ENCODE measurements around the gene MIS18BP1. TPM values are rescaled to one million over a fixed set of nuclear protein-coding genes. Genes with fewer than 3 reads are reported as not detected.

MIS18BP1 gene
- total and polyA plus RNA-seq, 9 of the 15 experiments (the other 6 are each of a cell fraction or from before 2014, with no cell fraction given), result 5.0 to 29.1 (median 19.1) TPM

GRCh38 chr14:45253070-45253753 is at the start of gene MIS18BP1 (continued):
- no peak for TF ChIP-seq MLX (CRISPR knock-in tag; conservative IDR thresholded peaks at IDR 0.05)
- TF ChIP-seq, protein P1, sequence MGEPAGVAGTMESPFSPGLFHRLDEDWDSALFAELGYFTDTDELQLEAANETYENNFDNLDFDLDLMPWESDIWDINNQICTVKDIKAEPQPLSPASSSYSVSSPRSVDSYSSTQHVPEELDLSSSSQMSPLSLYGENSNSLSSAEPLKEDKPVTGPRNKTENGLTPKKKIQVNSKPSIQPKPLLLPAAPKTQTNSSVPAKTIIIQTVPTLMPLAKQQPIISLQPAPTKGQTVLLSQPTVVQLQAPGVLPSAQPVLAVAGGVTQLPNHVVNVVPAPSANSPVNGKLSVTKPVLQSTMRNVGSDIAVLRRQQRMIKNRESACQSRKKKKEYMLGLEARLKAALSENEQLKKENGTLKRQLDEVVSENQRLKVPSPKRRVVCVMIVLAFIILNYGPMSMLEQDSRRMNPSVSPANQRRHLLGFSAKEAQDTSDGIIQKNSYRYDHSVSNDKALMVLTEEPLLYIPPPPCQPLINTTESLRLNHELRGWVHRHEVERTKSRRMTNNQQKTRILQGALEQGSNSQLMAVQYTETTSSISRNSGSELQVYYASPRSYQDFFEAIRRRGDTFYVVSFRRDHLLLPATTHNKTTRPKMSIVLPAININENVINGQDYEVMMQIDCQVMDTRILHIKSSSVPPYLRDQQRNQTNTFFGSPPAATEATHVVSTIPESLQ (CRISPR knock-in tag; IDR thresholded peaks at IDR 0.05), result no peak
- TF ChIP-seq NFE2L1 (tag; IDR thresholded peaks at IDR 0.05; ENCODE audit: borderline replicate concordance, low read depth), result no peak
- peak; percentile 68 to 78 (median 76) for TF ChIP-seq CTCF (IDR thresholded peaks at IDR 0.05 in 2 of 3, conservative IDR thresholded peaks at IDR 0.05 in 1 of 3; ENCODE audit: insufficient read depth in 2 of 3, low read depth in 1 of 3, low read length in 3 of 3)
- no peak for TF ChIP-seq POLR3G (IDR thresholded peaks at IDR 0.05; ENCODE audit: extremely low read depth, insufficient read length, insufficient replicate concordance)
- no peak for TF ChIP-seq PTBP1 (IDR thresholded peaks at IDR 0.05; ENCODE audit: low read depth, low read length)
- no peak for TF ChIP-seq COPS2 (conservative IDR thresholded peaks at IDR 0.05)
- no peak for TF ChIP-seq DDX20 (tag; IDR thresholded peaks at IDR 0.05; ENCODE audit: low read depth)
- TF ChIP-seq, protein P2, sequence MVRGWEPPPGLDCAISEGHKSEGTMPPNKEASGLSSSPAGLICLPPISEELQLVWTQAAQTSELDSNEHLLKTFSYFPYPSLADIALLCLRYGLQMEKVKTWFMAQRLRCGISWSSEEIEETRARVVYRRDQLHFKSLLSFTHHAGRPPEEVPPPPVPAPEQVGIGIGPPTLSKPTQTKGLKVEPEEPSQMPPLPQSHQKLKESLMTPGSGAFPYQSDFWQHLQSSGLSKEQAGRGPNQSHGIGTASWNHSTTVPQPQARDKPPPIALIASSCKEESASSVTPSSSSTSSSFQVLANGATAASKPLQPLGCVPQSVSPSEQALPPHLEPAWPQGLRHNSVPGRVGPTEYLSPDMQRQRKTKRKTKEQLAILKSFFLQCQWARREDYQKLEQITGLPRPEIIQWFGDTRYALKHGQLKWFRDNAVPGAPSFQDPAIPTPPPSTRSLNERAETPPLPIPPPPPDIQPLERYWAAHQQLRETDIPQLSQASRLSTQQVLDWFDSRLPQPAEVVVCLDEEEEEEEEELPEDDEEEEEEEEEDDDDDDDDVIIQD (CRISPR knock-in tag; IDR thresholded peaks at IDR 0.05), result no peak
- no peak for TF ChIP-seq NR3C1 (CRISPR knock-in tag; IDR thresholded peaks at IDR 0.05)
- no peak for TF ChIP-seq HMGXB4 (CRISPR knock-in tag; IDR thresholded peaks at IDR 0.05)
- TF ChIP-seq FOXJ3 (CRISPR knock-in tag; IDR thresholded peaks at IDR 0.05), result no peak
- TF ChIP-seq LEF1 (IDR thresholded peaks at IDR 0.05), result no peak
- TF ChIP-seq RBFOX2 (IDR thresholded peaks at IDR 0.05; ENCODE audit: low read depth, low read length), result peak; percentile 92
- no peak for TF ChIP-seq HEY1 (CRISPR knock-in tag; IDR thresholded peaks at IDR 0.05; ENCODE audit: borderline replicate concordance)
- peak; percentile 97 for TF ChIP-seq E2F4 (CRISPR knock-in tag; IDR thresholded peaks at IDR 0.05; ENCODE audit: low read depth)

All from K562 (cell line).